OCI-LY3 (cell line): ENCODE data around the gene XXYLT1.

Source experiments
- CTCF ChIP-seq: fragments of 200-600, 300-600 bp; sonication (generic); IDR thresholded peaks from 2 replicates; pipeline ENCODE4 v1.5.1; 2014; ENCODE audit warnings: antibody characterized with exemption, low read length, low read depth
- EZH2phosphoT487 ChIP-seq: fragments of 200-600 bp; shearing (Covaris generic); IDR thresholded peaks from 2 replicates; pipeline ENCODE4 v1.6.1; 2018; ENCODE audit warnings: antibody characterized with exemption, mixed run types, low read depth

- no peak for TF ChIP-seq CTCF
- TF ChIP-seq EZH2phosphoT487, result no peak
Measured at GRCh38 chr3:195266428-195266827, 4.5 kb downstream of the XXYLT1 start.
